Measurements from ENCODE around the gene FA2H.
A peak's percentile ranks its signal among the peaks of the same experiment; 100 is the strongest.
"Not testable (repeated sequence)": the region's sequence is repeated elsewhere in the genome, so short reads cannot be mapped to it uniquely, and the experiment has no call there.

The FA2H gene

GRCh38 chr16:74724820-74725549, 49.6 kb downstream of the FA2H start:
- H3K4me3 ChIP-seq (ENCODE audit: severe bottlenecking): no peak overlapping the region
- no peak for DNase-seq (ENCODE audit: low spot score)

GRCh38 chr16:74723256-74723655, 51.4 kb downstream of the FA2H start:
- no peak overlapping the region for H3K4me3 ChIP-seq (ENCODE audit: severe bottlenecking)
- DNase-seq (ENCODE audit: low spot score): no peak
- no peaks in the 10 kb centered on the region for H3K27me3 ChIP-seq (ENCODE audit: insufficient read depth, poor library complexity, severe bottlenecking)
- ATAC-seq (ENCODE audit: low read depth): no peak
- no peaks in the 10 kb centered on the region for H3K9me3 ChIP-seq (ENCODE audit: severe bottlenecking)
- H3K27ac ChIP-seq (ENCODE audit: poor library complexity, severe bottlenecking): no peak overlapping the region
- no peaks in the 10 kb centered on the region for H3K36me3 ChIP-seq (ENCODE audit: low read depth)
- TF ChIP-seq CTCF (IDR thresholded peaks at IDR 0.05; ENCODE audit: poor library complexity, severe bottlenecking): no peak
- H3K4me1 ChIP-seq (ENCODE audit: insufficient read depth, poor library complexity, severe bottlenecking): no peaks in the 10 kb centered on the region

More at GRCh38 chr16:74724820-74725549, 49.6 kb downstream of the FA2H start:
- no peak overlapping the region for H3K27ac ChIP-seq (ENCODE audit: poor library complexity, severe bottlenecking)
- no peaks in the 10 kb centered on the region for H3K27me3 ChIP-seq (ENCODE audit: insufficient read depth, poor library complexity, severe bottlenecking)
- H3K36me3 ChIP-seq (ENCODE audit: low read depth): no peaks in the 10 kb centered on the region
- no peak for TF ChIP-seq CTCF (IDR thresholded peaks at IDR 0.05; ENCODE audit: poor library complexity, severe bottlenecking)
- H3K4me1 ChIP-seq (ENCODE audit: insufficient read depth, poor library complexity, severe bottlenecking): peaks cover 8% of the 10 kb centered on the region
- peak; percentile 75 for ATAC-seq (ENCODE audit: low read depth)
- no peaks in the 10 kb centered on the region for H3K9me3 ChIP-seq (ENCODE audit: severe bottlenecking)

- not testable (repeated sequence) for H3K9me3 ChIP-seq (ENCODE audit: severe bottlenecking); H3K4me1 ChIP-seq (ENCODE audit: insufficient read depth, poor library complexity, severe bottlenecking); H3K27me3 ChIP-seq (ENCODE audit: insufficient read depth, poor library complexity, severe bottlenecking); H3K4me3 ChIP-seq (ENCODE audit: severe bottlenecking); H3K27ac ChIP-seq (ENCODE audit: poor library complexity, severe bottlenecking); DNase-seq (ENCODE audit: low spot score); H3K36me3 ChIP-seq (ENCODE audit: low read depth); ATAC-seq (ENCODE audit: low read depth)
Measured at GRCh38 chr16:74722156-74722555, 52.5 kb downstream of the FA2H start.

GRCh38 chr16:74721716-74722115, 52.9 kb downstream of the FA2H start:
- H3K36me3 ChIP-seq (ENCODE audit: low read depth): no peaks in the 10 kb centered on the region
- H3K4me1 ChIP-seq (ENCODE audit: insufficient read depth, poor library complexity, severe bottlenecking): no peaks in the 10 kb centered on the region
- DNase-seq (ENCODE audit: low spot score) (no peak), ATAC-seq (ENCODE audit: low read depth) (no peak)
- H3K4me3 ChIP-seq (ENCODE audit: severe bottlenecking): no peak overlapping the region
- H3K9me3 ChIP-seq (ENCODE audit: severe bottlenecking): no peaks in the 10 kb centered on the region
- no peak for TF ChIP-seq CTCF (IDR thresholded peaks at IDR 0.05; ENCODE audit: poor library complexity, severe bottlenecking)
- no peaks in the 10 kb centered on the region for H3K27me3 ChIP-seq (ENCODE audit: insufficient read depth, poor library complexity, severe bottlenecking)
- no peak overlapping the region for H3K27ac ChIP-seq (ENCODE audit: poor library complexity, severe bottlenecking)

- Histone ChIP-seq H3K27me3 (ENCODE audit: insufficient read depth, poor library complexity, severe bottlenecking) (no peaks in the 10 kb centered on the region), H3K27ac (ENCODE audit: poor library complexity, severe bottlenecking) (no peak overlapping the region), H3K4me1 (ENCODE audit: insufficient read depth, poor library complexity, severe bottlenecking) (no peaks in the 10 kb centered on the region), H3K9me3 (ENCODE audit: severe bottlenecking) (no peaks in the 10 kb centered on the region), H3K36me3 (ENCODE audit: low read depth) (no peaks in the 10 kb centered on the region), H3K4me3 (ENCODE audit: severe bottlenecking) (no peak overlapping the region)
- DNase-seq (ENCODE audit: low spot score) (no peak), ATAC-seq (ENCODE audit: low read depth) (no peak)
- no peak for TF ChIP-seq CTCF (IDR thresholded peaks at IDR 0.05; ENCODE audit: poor library complexity, severe bottlenecking)
Measured at GRCh38 chr16:74720579-74720978, 54.0 kb downstream of the FA2H start.
